ENCODE data around the gene CALD1. TPM values are rescaled to one million over a fixed set of nuclear protein-coding genes. Genes with fewer than 3 reads are reported as not detected.

The CALD1 gene, protein sequence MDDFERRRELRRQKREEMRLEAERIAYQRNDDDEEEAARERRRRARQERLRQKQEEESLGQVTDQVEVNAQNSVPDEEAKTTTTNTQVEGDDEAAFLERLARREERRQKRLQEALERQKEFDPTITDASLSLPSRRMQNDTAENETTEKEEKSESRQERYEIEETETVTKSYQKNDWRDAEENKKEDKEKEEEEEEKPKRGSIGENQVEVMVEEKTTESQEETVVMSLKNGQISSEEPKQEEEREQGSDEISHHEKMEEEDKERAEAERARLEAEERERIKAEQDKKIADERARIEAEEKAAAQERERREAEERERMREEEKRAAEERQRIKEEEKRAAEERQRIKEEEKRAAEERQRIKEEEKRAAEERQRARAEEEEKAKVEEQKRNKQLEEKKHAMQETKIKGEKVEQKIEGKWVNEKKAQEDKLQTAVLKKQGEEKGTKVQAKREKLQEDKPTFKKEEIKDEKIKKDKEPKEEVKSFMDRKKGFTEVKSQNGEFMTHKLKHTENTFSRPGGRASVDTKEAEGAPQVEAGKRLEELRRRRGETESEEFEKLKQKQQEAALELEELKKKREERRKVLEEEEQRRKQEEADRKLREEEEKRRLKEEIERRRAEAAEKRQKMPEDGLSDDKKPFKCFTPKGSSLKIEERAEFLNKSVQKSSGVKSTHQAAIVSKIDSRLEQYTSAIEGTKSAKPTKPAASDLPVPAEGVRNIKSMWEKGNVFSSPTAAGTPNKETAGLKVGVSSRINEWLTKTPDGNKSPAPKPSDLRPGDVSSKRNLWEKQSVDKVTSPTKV
- 246 and 266 TPM in 2 replicates for total RNA-seq

DNA sequence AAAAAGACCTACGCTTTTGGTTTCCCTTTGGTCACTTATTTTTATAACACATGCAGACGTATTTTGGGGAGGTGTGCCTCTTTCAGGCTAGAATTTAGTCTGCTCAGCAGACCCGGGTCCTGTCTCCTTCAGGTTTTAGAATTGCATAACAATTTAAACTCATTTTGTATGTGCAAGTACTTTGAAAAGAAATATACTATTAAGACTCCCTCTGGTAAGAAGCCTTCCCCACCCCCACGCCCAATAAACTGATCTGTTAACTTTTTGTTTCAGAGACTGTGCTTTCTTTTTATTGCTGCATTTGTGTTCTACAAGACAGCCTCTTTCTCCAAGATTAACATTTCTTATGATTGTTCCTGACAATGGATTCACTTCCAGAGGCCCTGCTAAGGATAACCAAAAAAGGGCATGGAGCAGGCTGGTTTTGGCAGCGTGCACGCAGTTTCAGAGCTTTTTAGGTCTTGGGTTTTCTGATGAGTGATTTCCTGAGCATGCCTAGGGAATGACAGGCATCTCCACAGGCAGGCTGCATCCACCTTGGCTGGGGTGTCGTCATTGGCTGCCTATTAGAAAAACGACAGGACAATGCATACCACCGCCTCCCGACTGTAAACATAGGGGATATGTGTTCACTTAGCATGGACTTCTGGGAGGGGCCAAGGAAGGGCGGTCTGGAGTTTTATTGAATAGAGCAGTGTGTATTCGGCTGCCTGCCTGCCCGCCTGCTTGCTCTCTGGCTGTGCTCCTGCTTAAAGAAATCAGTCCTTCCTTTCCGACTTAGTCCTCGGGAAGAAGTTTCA is at the start of gene CALD1:
TSS of gene CALD1 (plus strand) at position 694 of the 800 bp plus-strand sequence. CDS start 88,100 bp downstream, outside the sequence.

DNA sequence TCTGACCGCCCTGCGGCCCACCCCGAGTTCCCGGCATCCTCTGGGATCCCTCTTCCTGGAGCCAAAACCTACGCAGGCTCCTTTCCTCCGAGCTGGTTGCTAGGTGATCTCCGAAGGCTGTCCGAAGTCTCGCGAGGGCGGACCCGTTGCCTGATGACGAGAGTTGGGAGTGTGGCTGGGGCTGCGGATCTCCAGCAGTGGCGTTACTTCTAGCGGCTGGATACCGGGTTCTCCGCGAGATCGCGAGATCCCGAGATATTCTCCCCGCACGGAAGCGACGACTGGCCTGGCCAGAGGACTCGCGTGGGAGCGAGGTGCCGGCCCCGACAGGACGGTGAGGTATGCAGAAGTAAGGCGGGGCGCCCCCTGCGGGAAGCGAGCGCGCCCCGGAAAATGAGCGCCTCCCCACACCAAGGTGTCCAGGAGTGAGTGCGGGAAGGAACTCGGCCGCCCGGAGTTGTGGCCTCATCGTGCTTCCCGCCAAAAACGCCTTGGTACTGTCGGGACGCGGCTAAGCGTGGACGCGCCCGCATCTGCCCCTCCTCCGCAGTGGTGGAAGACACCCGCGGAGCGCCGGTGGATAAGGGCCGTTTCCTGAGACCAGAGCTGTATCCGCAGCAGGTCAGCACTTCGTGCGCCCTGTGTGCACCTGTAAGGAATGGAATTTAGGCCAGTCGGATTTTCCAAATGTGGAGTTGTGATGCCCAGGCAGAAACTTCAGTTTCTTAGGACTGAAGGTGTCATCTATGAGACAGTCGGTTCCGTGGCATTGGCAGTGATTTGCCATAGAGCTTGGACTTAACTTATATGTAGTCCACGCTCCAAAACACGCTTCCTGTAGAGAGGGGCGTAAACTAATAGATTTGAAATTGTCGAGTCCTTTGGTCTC is 207.2 kb downstream of the CALD1 start, which contains the start of gene AGBL3:
TSS of gene AGBL3 (plus strand) at position 146 of the 889 bp plus-strand sequence. CDS start 1,426 bp downstream, outside the sequence.

Small RNA genes within 50 kb of the gene (small RNA-seq; reads per million reads assigned to genes)
- gene TUBB3P2 = not detected

Other genes starting within 250 kb of the CALD1 start
- not detected in 2 replicates for gene AKR1B15, start 230.5 kb upstream of the CALD1 start, total RNA-seq
- 42.7 and 52.7 TPM in 2 replicates for gene BPGM, start 132.8 kb upstream of the CALD1 start, total RNA-seq
- 2.0 and 2.9 TPM in 2 replicates for gene AGBL3, start 206.9 kb downstream of the CALD1 start, total RNA-seq

Measured in thoracic aorta endothelial cell (primary cell).